K562 (cell line): Measurements from ENCODE around the gene SARS2. TPM values are rescaled to one million over a fixed set of nuclear protein-coding genes. Genes with fewer than 3 reads are reported as not detected.

ENCODE experiments used
- CCAR2 ChIP-seq: fragments of 200-400 bp; formaldehyde crosslinking; IDR thresholded peaks from 2 replicates; pipeline ENCODE4 v1.6.1; 2017; ENCODE audit warnings: mild to moderate bottlenecking, low read depth, low read length
- CREB1 ChIP-seq, 2 experiments: sonication (generic) in 1 of 2; formaldehyde crosslinking in 1 of 2; IDR thresholded peaks; 2 replicates each; pipeline versions ENCODE4 v1.6.1 to v1.8.0; 2012 to 2022; ENCODE audit warnings: inconsistent platforms in 1 of 2, mild to moderate bottlenecking in 1 of 2, missing genetic modification reagents in 1 of 2, moderate library complexity in 1 of 2
- DPF2 ChIP-seq: fragments of 450-650 bp; IDR thresholded peaks from 2 replicates; pipeline ENCODE4 v1.6.1; 2016
- FOXK2 ChIP-seq, 2 experiments: fragments of 450-650 bp; IDR thresholded peaks in 1 of 2; conservative IDR thresholded peaks in 1 of 2; 2 replicates each; pipeline ENCODE4 v1.6.1; 2016; ENCODE audit warnings: low read depth in 2 of 2, mild to moderate bottlenecking in 1 of 2
- HDAC1 ChIP-seq, 2 experiments: fragments of 450-650 bp; IDR thresholded peaks; 2 replicates each; pipeline ENCODE4 v1.6.1; 2016 to 2017; ENCODE audit warnings: inconsistent platforms in 1 of 2, mild to moderate bottlenecking in 1 of 2, moderate library complexity in 1 of 2
- HDAC2 ChIP-seq: fragments of 450-650 bp; IDR thresholded peaks from 2 replicates; pipeline ENCODE4 v1.6.1; 2016; ENCODE audit warnings: mild to moderate bottlenecking
- HIVEP1 ChIP-seq: fragments of 250-450 bp; sonication (Bioruptor Pico); IDR thresholded peaks from 2 replicates; pipeline ENCODE4 v1.4.0; 2020; ENCODE audit warnings: mild to moderate bottlenecking
- HNRNPLL ChIP-seq: fragments of 200-400 bp; formaldehyde crosslinking; IDR thresholded peaks from 2 replicates; pipeline ENCODE4 v1.6.1; 2017; ENCODE audit warnings: low read length, low read depth, mild to moderate bottlenecking; ENCODE audit not compliant: poor library complexity, severe bottlenecking
- NFXL1 ChIP-seq: fragments of 450-650 bp; formaldehyde crosslinking; IDR thresholded peaks from 2 replicates; pipeline ENCODE4 v1.4.0; 2021; ENCODE audit warnings: mild to moderate bottlenecking
- POLR2A ChIP-seq: fragments of 450-650 bp; conservative IDR thresholded peaks from 2 replicates; pipeline ENCODE4 v1.6.1; 2016
- POLR2AphosphoS5 ChIP-seq: IDR thresholded peaks from 2 replicates; pipeline ENCODE4 v1.6.1; 2011; ENCODE audit warnings: mild to moderate bottlenecking, low read depth, low read length, moderate library complexity; ENCODE audit not compliant: control insufficient read depth, insufficient read depth
- PURB ChIP-seq: sonication (generic); formaldehyde crosslinking; IDR thresholded peaks from 2 replicates; pipeline ENCODE4 v1.9.0; 2021; ENCODE audit warnings: low read depth, mild to moderate bottlenecking, missing genetic modification reagents
- RAD51 ChIP-seq: fragments of 450-650 bp; IDR thresholded peaks from 2 replicates; pipeline ENCODE4 v1.7.1; 2016; ENCODE audit warnings: low read depth, mild to moderate bottlenecking, borderline replicate concordance
- SIRT6 ChIP-seq: IDR thresholded peaks from one replicate; pipeline ENCODE4 v1.6.1; 2012; ENCODE audit warnings: low read depth, mild to moderate bottlenecking, control low read depth, inconsistent platforms, low read length, moderate library complexity
- SMAD1 ChIP-seq: fragments of 150-350 bp; IDR thresholded peaks from 2 replicates; pipeline ENCODE4 v1.6.1; 2014; ENCODE audit warnings: low read length, low read depth; ENCODE audit not compliant: partially characterized antibody
- SMARCC2 ChIP-seq: fragments of 450-650 bp; IDR thresholded peaks from 2 replicates; pipeline ENCODE4 v1.6.1; 2017; ENCODE audit warnings: antibody characterized with exemption, moderate library complexity, mild to moderate bottlenecking, low read depth
- THAP12 ChIP-seq: fragments of 250-450 bp; sonication (Bioruptor Pico); IDR thresholded peaks from 2 replicates; pipeline ENCODE4 v1.9.0; 2021; ENCODE audit warnings: mild to moderate bottlenecking, inconsistent platforms
- ZFP1 ChIP-seq: fragments of 450-650 bp; formaldehyde crosslinking; IDR thresholded peaks from 2 replicates; pipeline ENCODE4 v1.4.0; 2020; ENCODE audit warnings: mild to moderate bottlenecking, mixed read lengths
- ZNF140 ChIP-seq: fragments of 250-450 bp; sonication (Bioruptor Pico); IDR thresholded peaks from 2 replicates; pipeline ENCODE4 v1.8.0; 2021; ENCODE audit warnings: moderate library complexity, mild to moderate bottlenecking, inconsistent platforms
- polyA plus RNA-seq, 8 experiments: library from polyadenylated mRNA; depleted of rRNA in 4 of 8; stranded (reverse) in 5 of 8; unstranded in 3 of 8; fragments of >200 nt; fragmentation: Nextera tagmentation in 2 of 8; fragmentation: Illumina TruSeq in 1 of 8; extraction: Ambion mirVana in 2 of 8; extraction: Trizol in 1 of 8; gene quantifications; 2 replicates each; pipeline versions ENCODE4 v1.2.1 to v1.2.3, GENCODE V29; 2011 to 2014; ENCODE audit warnings: inconsistent platforms in 1 of 8, missing spikeins in 1 of 8
- total RNA-seq, 7 experiments: library from RNA; depleted of rRNA in 6 of 7; stranded (reverse); fragments of >200 nt in 6 of 7; fragmentation: Illumina TruSeq in 2 of 7; extraction: Trizol in 2 of 7; gene quantifications; 2 replicates each; pipeline versions ENCODE4 v1.2.1 to v1.2.3, GENCODE V29; 2011 to 2021; ENCODE audit warnings: low replicate concordance in 1 of 7

Gene SARS2
- total and polyA plus RNA-seq, 9 of the 15 experiments (the other 6 are each of a cell fraction or from before 2014, with no cell fraction given): 3.1 to 59.1 (median 31.7) TPM

- TF ChIP-seq NFXL1 (CRISPR knock-in tag) (no peak), ZNF140 (CRISPR knock-in tag) (no peak), ZFP1 (CRISPR knock-in tag) (no peak), RAD51 (peak; percentile 74), DPF2 (no peak), HNRNPLL (peak; percentile 84), SMARCC2 (no peak), CCAR2 (no peak), HDAC1 (IDR thresholded peaks at IDR 0.05) (peak in 1 of 2 experiments; percentile 92; a peak in 2 of 4 replicates), THAP12 (CRISPR knock-in tag) (peak; percentile 47; the same call in 1 of the 2 replicates), HIVEP1 (CRISPR knock-in tag) (peak; percentile 64; the same call in 1 of the 2 replicates), HDAC2 (no peak; the same call in 1 of the 2 replicates), CREB1 (IDR thresholded peaks at IDR 0.05) (peak; percentile 99), CREB1 (CRISPR knock-in tag; IDR thresholded peaks at IDR 0.05) (peak; percentile 98), PURB (CRISPR knock-in tag) (no peak), SMAD1 (no peak), POLR2AphosphoS5 (no peak), FOXK2 (conservative IDR thresholded peaks at IDR 0.05 in 1 of 2, IDR thresholded peaks at IDR 0.05 in 1 of 2; ENCODE audit: low read depth in 2 of 2) (peak; percentile 83 to 86), SIRT6 (no peak), POLR2A (peak; percentile 66)
Observed at GRCh38 chr19:38899447-38900201, 30.9 kb downstream of the SARS2 start, which contains the start of the genes NFKBIB and SIRT2 (continued).
